ENCODE measurements around the gene RBMS2. TPM values are rescaled to one million over a fixed set of nuclear protein-coding genes. Genes with fewer than 3 reads are reported as not detected.

The RBMS2 gene
- total and polyA plus RNA-seq, 4 experiments from 2014 or later, result 0.39 to 2.0 (median 1.5) TPM

DNA sequence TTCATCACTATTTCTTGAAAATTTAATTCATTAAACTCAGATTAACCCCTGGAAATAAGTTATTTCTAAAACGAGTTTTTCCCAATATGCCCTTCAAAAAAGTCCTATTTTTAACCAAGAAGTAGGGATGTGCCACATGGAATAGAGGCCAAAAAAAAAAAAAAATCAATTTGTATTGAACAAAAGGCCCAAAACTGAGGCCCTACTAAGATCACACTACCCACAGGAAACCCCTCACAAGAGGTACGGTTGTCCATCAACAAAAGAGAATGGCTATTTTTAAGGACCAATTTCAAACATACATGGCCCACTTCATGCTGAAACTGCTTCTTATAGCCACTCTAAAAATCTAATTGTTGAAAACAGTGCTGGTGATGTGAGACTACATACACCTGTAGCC is 116.0 kb downstream of the RBMS2 start:
- intact Hi-C loops (cut with micrococcal nuclease), result loop anchor here (2.0 to 10.0 kb wide), 7 partner anchors 47 to 813 kb away; partner anchors contain the start of genes DNAJC14, NAB2, NACA and PRIM1
- Histone ChIP-seq H3K27me3 (ENCODE audit: insufficient read depth, low read length) (no peaks in the 10 kb centered on the region), H3K4me3 (ENCODE audit: low read length in 2 of 2) (no peak overlapping the region), H3K27ac (ENCODE audit: low read depth, low read length) (peak overlapping the region; percentile 81), H3K9me3 (ENCODE audit: control insufficient read depth in 1 of 2, low read length in 2 of 2) (no peaks in the 10 kb centered on the region), H3K36me3 (ENCODE audit: insufficient read depth, low read length) (peaks cover 42% of the 10 kb centered on the region), H3K4me1 (ENCODE audit: insufficient read depth, low read length) (peaks cover 41% of the 10 kb centered on the region)
- Mint-ChIP-seq H3K27me3 (no peaks in the 10 kb centered on the region), H3K36me3 (peaks cover 33 to 53% of the 10 kb centered on the region in 2 donors), H3K9me3 (no peaks in the 10 kb centered on the region), H3K4me1 (peaks cover 28 to 58% (median 45%) of the 10 kb centered on the region in 4 donors), H3K27ac (peak overlapping the region; percentile 52 to 99 (median 94)), H3K4me3 (peak overlapping the region in 1 of 8 donors; percentile 16)
- DNase-seq, result no peak
- POLR2A ChIA-PET (ENCODE audit: partially characterized antibody), result interaction anchor here (1.4 to 6.2 kb wide), 3 partner anchors 8 to 88 kb away, joined by 4 to 117 read pairs (median 19); partner anchors contain the start of genes ATP5F1B, BAZ2A and NACA
- CTCF ChIA-PET (ENCODE audit: partially characterized antibody), result interaction anchor here (1.6 to 1.9 kb wide), 2 partner anchors 10 to 124 kb away, joined by 4 to 8 read pairs; no protein-coding TSS in a partner anchor

DNA sequence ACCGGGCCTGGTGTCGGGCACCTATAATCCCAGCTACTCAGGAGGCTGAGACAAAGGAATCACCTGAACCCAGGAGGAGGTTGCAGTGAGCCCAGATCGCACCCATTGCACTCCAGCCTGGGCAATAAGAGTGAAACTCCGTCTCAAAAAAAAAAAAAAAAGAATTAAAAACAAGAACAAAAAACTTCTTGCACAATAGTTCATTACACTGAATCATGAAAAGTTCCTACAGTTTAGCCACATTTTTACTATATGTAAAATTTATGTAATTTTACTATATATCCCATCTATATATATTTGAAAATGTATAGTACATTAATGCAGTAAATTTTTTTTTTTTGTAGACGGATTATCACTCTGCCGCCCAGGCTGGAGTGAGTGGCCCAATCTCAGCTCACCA is 119.6 kb downstream of the RBMS2 start:
- Mint-ChIP-seq H3K4me1 (peaks cover 27 to 53% (median 39%) of the 10 kb centered on the region in 4 donors), H3K36me3 (peaks cover 47 to 75% of the 10 kb centered on the region in 2 donors), H3K9me3 (no peaks in the 10 kb centered on the region), H3K27ac (no peak overlapping the region), H3K4me3 (no peak overlapping the region), H3K27me3 (no peaks in the 10 kb centered on the region)
- DNase-seq, result no peak
- CTCF ChIA-PET (ENCODE audit: partially characterized antibody), result no interaction called here
- Histone ChIP-seq H3K27me3 (ENCODE audit: insufficient read depth, low read length) (no peaks in the 10 kb centered on the region), H3K36me3 (ENCODE audit: insufficient read depth, low read length) (peaks cover 60% of the 10 kb centered on the region), H3K27ac (ENCODE audit: low read depth, low read length) (no peak overlapping the region), H3K4me1 (ENCODE audit: insufficient read depth, low read length) (peaks cover 38% of the 10 kb centered on the region), H3K4me3 (ENCODE audit: low read length in 2 of 2) (no peak overlapping the region), H3K9me3 (ENCODE audit: control insufficient read depth in 1 of 2, low read length in 2 of 2) (no peaks in the 10 kb centered on the region)
- intact Hi-C loops (cut with micrococcal nuclease), result no loop called here
- POLR2A ChIA-PET (ENCODE audit: partially characterized antibody), result interaction anchor here (1.6 to 3.9 kb wide), 2 partner anchors 12 to 46 kb away, joined by 4 to 19 read pairs; partner anchors contain the start of gene BAZ2A

DNA sequence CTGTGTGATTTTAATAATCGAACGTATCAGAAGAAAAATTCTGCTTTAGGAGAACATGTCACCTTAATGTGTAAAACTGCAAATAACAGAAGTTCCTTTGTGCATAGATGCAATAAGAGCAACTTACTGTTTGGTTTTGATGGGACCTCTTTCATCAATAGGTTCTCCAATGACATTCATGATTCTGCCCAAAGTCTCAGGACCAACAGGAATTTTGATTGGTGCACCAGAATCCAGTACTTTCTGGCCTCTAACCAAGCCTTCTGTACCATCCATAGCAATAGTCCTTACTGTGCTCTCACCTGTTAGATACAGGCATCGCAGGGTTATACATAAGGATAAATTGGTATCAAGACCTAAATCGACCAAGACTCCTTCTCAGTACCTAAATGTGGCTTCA is 123.0 kb downstream of the RBMS2 start:
- no peaks in the 10 kb centered on the region for H3K27me3 ChIP-seq (ENCODE audit: insufficient read depth, low read length)
- intact Hi-C loops (cut with micrococcal nuclease), result no loop called here
- peak overlapping the region; percentile 68 to 99 (median 97) for H3K4me3 Mint-ChIP-seq
- CTCF ChIA-PET (ENCODE audit: partially characterized antibody), result interaction anchor here (1.5 to 3.4 kb wide), 2 partner anchors 9 to 16 kb away, joined by 8 to 38 read pairs; no protein-coding TSS in a partner anchor
- peaks cover 22 to 47% (median 34%) of the 10 kb centered on the region in 4 donors for H3K4me1 Mint-ChIP-seq
- no peaks in the 10 kb centered on the region for H3K9me3 Mint-ChIP-seq
- peaks cover 33% of the 10 kb centered on the region for H3K4me1 ChIP-seq (ENCODE audit: insufficient read depth, low read length)
- peak overlapping the region; percentile 91 for H3K27ac ChIP-seq (ENCODE audit: low read depth, low read length)
- peaks cover 40% of the 10 kb centered on the region for H3K36me3 ChIP-seq (ENCODE audit: insufficient read depth, low read length)
- H3K4me3 ChIP-seq (ENCODE audit: low read length in 2 of 2), result peak overlapping the region; percentile 95 to 99
- H3K9me3 ChIP-seq (ENCODE audit: control insufficient read depth in 1 of 2, low read length in 2 of 2), result no peaks in the 10 kb centered on the region
- peak overlapping the region; percentile 78 to 99 (median 98) for H3K27ac Mint-ChIP-seq
- H3K36me3 Mint-ChIP-seq, result peaks cover 29 to 50% of the 10 kb centered on the region in 2 donors
- POLR2A ChIA-PET (ENCODE audit: partially characterized antibody), result interaction anchor here (2.4 to 5.5 kb wide), 7 partner anchors 10 to 527 kb away, joined by 5 to 117 read pairs (median 32); partner anchors contain the start of genes BAZ2A, NACA, PTGES3 and ZC3H10
- H3K27me3 Mint-ChIP-seq, result no peaks in the 10 kb centered on the region
- DNase-seq, result no peak

DNA sequence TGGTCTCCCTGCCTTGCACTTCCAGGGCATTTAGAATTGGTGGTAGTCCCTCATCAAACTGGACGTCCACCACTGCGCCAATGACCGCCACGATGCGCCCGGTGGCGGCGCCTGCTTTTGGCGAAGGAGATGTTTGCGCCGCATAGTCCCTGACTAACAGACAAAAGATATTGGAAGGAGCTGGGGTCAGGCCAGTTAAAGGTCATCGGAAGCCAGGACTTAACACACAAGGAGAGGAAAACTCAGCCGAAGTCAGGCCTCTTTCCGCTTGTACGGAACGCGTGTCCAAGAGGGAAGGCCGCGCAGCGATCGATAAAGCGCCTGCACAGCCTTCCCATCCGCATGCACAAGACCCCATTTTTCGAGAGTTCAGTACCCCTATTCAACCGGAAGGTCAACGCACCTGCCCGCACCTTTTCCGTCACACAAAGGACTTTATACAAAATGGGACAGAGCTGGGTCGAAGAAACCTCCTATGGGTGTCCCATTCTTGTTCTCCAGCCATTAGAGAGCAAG is 123.6 kb downstream of the RBMS2 start:
- CTCF ChIA-PET (ENCODE audit: partially characterized antibody), result interaction anchor here (0.7 to 3.4 kb wide), 5 partner anchors 9 to 124 kb away, joined by 3 to 38 read pairs (median 8); partner anchors contain the start of gene RBMS2
- Mint-ChIP-seq H3K27ac (peak overlapping the region; percentile 78 to 99 (median 98)), H3K4me1 (peaks cover 18 to 43% (median 30%) of the 10 kb centered on the region in 4 donors), H3K4me3 (peak overlapping the region; percentile 68 to 99 (median 97)), H3K36me3 (peaks cover 25 to 45% of the 10 kb centered on the region in 2 donors), H3K27me3 (no peaks in the 10 kb centered on the region), H3K9me3 (no peaks in the 10 kb centered on the region)
- Histone ChIP-seq H3K4me3 (ENCODE audit: low read length in 2 of 2) (peak overlapping the region; percentile 95 to 99), H3K27ac (ENCODE audit: low read depth, low read length) (peak overlapping the region; percentile 91), H3K36me3 (ENCODE audit: insufficient read depth, low read length) (peaks cover 33% of the 10 kb centered on the region), H3K9me3 (ENCODE audit: control insufficient read depth in 1 of 2, low read length in 2 of 2) (no peaks in the 10 kb centered on the region), H3K27me3 (ENCODE audit: insufficient read depth, low read length) (no peaks in the 10 kb centered on the region), H3K4me1 (ENCODE audit: insufficient read depth, low read length) (peaks cover 33% of the 10 kb centered on the region)
- POLR2A ChIA-PET (ENCODE audit: partially characterized antibody), result interaction anchor here (0.6 to 5.5 kb wide), 17 partner anchors 11 to 672 kb away, joined by 3 to 117 read pairs (median 5); partner anchors contain the start of genes BAZ2A, NACA, PA2G4 and PTGES3
- intact Hi-C loops (cut with micrococcal nuclease), result no loop called here
- DNase-seq, result no peak

Other genes with a start within 250 kb of the RBMS2 start
- gene CS, start 221.5 kb upstream of the RBMS2 start, total RNA-seq, result 100 to 1,000 TPM; 134 to 136 TPM
- 10 to 100 TPM; 73.1 to 98.7 TPM for gene CS, start 221.5 kb upstream of the RBMS2 start, polyA plus RNA-seq
- 10 to 100 TPM; 93.5 to 95.8 TPM for gene CNPY2, start 205.8 kb upstream of the RBMS2 start, total RNA-seq
- gene CNPY2, start 205.8 kb upstream of the RBMS2 start, polyA plus RNA-seq, result 100 to 1,000 TPM; 174 to 184 TPM
- 100 to 1,000 TPM; 193 to 203 TPM for gene PAN2, start 187.8 kb upstream of the RBMS2 start, total RNA-seq
- 10 to 100 TPM in 1 of 2 donors, 1 to 10 TPM in 1; 5.6 to 10.2 TPM for gene PAN2, start 187.8 kb upstream of the RBMS2 start, polyA plus RNA-seq
- 10 to 100 TPM; 34.1 to 34.4 TPM for gene IL23A, start 182.9 kb upstream of the RBMS2 start, total RNA-seq
- 10 to 100 TPM; 30.3 to 40.1 TPM for gene IL23A, start 182.9 kb upstream of the RBMS2 start, polyA plus RNA-seq
- gene STAT2, start 161.7 kb upstream of the RBMS2 start, total RNA-seq, result 100 to 1,000 TPM; 192 to 193 TPM
- gene STAT2, start 161.7 kb upstream of the RBMS2 start, polyA plus RNA-seq, result 10 to 100 TPM; 74.4 to 80.6 TPM
- not detected for gene APOF, start 159.0 kb upstream of the RBMS2 start, total RNA-seq
- not detected for gene APOF, start 159.0 kb upstream of the RBMS2 start, polyA plus RNA-seq
- gene TIMELESS, start 72.4 kb upstream of the RBMS2 start, total RNA-seq, result 1 to 10 TPM; 7.3 to 7.5 TPM
- 1 to 10 TPM; 3.2 to 5.1 TPM for gene TIMELESS, start 72.4 kb upstream of the RBMS2 start, polyA plus RNA-seq
- gene MIP, start 67.2 kb upstream of the RBMS2 start, total RNA-seq, result not detected
- gene MIP, start 67.2 kb upstream of the RBMS2 start, polyA plus RNA-seq, result under 1 TPM; 0.09 to 0.32 TPM
- 1 to 10 TPM; 6.5 to 6.9 TPM for gene SPRYD4, start 53.2 kb upstream of the RBMS2 start, total RNA-seq
- gene SPRYD4, start 53.2 kb upstream of the RBMS2 start, polyA plus RNA-seq, result 1 to 10 TPM; 1.1 to 1.5 TPM
- 10 to 100 TPM in 1 of 2 experiments, 1 to 10 TPM in 1; 9.8 to 12.2 TPM for gene GLS2, start 33.7 kb upstream of the RBMS2 start, total RNA-seq
- gene GLS2, start 33.7 kb upstream of the RBMS2 start, polyA plus RNA-seq, result 1 to 10 TPM; 4.2 to 5.0 TPM
- gene BAZ2A, start 108.5 kb downstream of the RBMS2 start, total RNA-seq, result 100 to 1,000 TPM; 206 to 212 TPM
- 10 to 100 TPM in 1 of 2 donors, 1 to 10 TPM in 1; 3.8 to 36.6 TPM for gene BAZ2A, start 108.5 kb downstream of the RBMS2 start, polyA plus RNA-seq
- gene ATP5F1B, start 124.2 kb downstream of the RBMS2 start, total RNA-seq, result 100 to 1,000 TPM; 243 to 256 TPM
- gene ATP5F1B, start 124.2 kb downstream of the RBMS2 start, polyA plus RNA-seq, result 1,000 to 10,000 TPM in 1 of 2 donors, 100 to 1,000 TPM in 1; 771 to 1,156 TPM
- 100 to 1,000 TPM; 191 to 195 TPM for gene PTGES3, start 166.5 kb downstream of the RBMS2 start, total RNA-seq
- gene PTGES3, start 166.5 kb downstream of the RBMS2 start, polyA plus RNA-seq, result 100 to 1,000 TPM; 261 to 353 TPM
- gene NACA, start 203.5 kb downstream of the RBMS2 start, total RNA-seq, result 1,000 to 10,000 TPM; 1,184 to 1,255 TPM
- gene NACA, start 203.5 kb downstream of the RBMS2 start, polyA plus RNA-seq, result 1,000 to 10,000 TPM; 1,025 to 1,184 TPM
- gene PRIM1, start 230.5 kb downstream of the RBMS2 start, total RNA-seq, result 10 to 100 TPM; 30.2 to 34.3 TPM
- gene PRIM1, start 230.5 kb downstream of the RBMS2 start, polyA plus RNA-seq, result 10 to 100 TPM; 45.0 to 46.9 TPM
- gene HSD17B6, start 241.5 kb downstream of the RBMS2 start, total RNA-seq, result 1 to 10 TPM in 1 of 2 experiments, under 1 TPM in 1; 0.78 to 1.9 TPM
- 1 to 10 TPM; 1.6 to 2.2 TPM for gene HSD17B6, start 241.5 kb downstream of the RBMS2 start, polyA plus RNA-seq